T-helper 2 cell (primary cell): ENCODE results near the gene CHN2.
"Not testable (repeated sequence)": the region's sequence is repeated elsewhere in the genome, so short reads cannot be mapped to it uniquely, and the experiment has no call there.

ENCODE experiments used
- DNase-seq, 5 experiments: peaks; one replicate each; pipeline versions ENCODE4 v3.0.0 to v3.0.0-alpha.2; 2012 to 2022

Gene CHN2

DNA sequence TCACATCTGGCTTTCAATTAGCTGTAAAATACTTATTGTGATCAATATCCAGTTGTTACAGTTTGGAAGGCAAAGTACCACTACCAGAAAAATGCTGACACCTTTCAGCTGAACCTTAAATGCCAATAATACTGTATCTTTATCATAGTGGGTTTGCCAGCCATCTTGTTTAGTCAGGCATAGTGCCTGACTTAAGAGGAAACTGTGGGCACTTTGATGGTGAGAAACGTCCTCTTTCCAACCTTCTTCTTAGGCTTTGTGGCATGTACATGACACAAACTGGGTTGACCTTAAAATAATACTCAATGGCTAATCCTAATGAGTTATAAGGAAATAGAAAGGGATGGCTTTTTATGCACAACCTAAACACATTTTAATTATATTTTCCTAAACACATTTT is 316.8 kb downstream of the CHN2 start:
- DNase-seq = no peak

DNA sequence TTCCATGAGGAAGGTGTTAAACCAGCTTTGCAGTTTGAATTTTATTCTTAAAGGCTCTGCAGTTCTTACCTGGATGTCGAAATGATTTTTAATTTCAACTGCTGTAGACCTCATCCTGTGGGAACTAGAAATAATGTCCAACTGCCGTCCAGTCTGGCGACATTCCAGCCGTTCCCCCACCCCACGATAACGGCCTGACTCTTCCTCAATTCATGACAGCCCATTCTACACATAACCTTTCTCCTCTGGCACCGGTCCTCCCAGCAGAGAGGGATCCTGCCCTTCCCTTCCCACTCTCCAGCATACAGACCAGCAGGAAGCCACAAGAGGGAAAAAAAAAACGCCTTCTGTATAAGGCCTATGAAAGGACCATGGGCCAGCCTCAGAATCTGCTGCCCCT is 317.3 kb downstream of the CHN2 start:
- DNase-seq = no peak

DNA sequence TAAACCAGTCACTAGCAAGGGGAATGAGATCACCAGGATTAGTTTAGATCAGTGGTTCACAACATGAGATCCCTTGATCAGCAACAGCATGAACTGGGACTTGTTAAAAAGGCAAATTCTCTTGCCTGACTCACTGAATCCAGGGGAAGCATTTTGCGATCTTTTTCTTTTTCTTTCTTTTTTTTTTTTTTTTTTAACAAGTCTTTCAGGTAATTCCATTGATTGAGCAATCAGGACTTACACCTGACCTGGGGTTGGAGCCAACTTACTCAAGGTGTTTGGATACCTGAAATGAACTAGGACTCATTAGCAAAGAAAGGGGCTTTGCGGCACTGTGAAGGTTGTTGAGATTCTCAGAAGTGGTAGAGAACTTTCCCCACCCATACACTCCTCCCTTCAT is 321.9 kb downstream of the CHN2 start:
- no peak for DNase-seq

DNA sequence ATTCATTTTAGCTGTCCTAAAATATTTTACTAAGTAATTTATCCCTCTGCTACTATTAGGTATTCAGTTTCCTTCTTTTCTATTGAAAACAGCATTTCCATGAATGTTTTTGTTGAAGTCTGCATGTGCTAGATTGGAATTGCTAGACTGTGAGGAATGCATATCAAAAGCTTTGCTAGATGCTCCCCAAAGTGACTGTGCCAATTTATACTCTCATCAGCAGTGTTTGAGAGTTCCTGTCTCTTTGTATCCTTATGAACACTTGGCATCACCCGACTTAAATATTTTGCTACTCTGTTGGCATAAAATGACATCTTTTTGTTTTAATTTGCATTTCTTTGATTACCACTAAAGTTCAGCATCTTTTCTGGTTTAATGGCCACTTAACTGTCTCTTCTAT is 324.0 kb downstream of the CHN2 start:
- no peak for DNase-seq

DNA sequence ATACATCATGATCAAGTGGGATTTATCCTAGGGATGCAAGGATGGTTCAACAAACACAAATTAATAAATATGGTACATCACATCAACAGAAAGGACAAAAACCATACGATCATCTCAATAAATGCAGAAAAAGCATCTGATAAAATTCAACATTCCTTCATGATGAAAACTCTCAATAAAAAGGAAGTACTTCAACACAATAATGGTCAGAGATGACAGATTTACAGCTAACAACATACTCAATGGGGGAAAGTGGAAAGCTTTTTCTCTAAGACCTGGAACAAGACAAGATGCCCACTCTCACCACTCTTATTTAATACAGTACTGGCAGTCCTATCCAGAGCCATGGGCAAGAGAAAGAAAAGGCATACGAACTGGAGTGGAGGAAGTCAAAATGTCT is 329.2 kb downstream of the CHN2 start:
- no peak for DNase-seq

DNA sequence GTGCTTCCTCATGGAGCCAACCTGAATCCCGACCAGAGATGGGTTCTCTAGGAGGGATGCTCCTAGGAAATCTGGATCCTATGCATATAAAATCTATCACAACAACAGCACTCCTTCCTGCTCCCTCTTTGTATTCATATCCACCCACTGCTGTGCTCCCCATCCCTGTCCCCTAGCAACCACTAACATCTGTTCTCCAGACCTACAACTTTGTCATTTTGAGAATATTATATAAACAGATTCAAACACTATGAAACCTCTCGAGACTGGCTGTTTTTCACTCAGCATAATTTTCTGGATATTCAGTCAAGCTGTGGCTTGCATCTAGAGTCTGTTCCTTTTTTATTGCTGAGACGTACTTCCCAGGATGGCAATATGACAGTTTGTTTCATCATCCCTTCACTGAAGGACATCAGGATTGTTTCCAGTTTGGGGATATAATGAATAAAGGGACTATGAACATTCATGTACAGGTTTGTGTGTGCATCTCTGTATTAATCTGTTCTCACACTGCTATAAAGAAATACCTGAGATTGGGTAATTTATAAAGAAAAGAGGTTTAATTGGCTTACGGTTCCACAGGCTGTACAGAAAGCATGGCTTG is 333.0 kb downstream of the CHN2 start:
- no peak for DNase-seq

DNA sequence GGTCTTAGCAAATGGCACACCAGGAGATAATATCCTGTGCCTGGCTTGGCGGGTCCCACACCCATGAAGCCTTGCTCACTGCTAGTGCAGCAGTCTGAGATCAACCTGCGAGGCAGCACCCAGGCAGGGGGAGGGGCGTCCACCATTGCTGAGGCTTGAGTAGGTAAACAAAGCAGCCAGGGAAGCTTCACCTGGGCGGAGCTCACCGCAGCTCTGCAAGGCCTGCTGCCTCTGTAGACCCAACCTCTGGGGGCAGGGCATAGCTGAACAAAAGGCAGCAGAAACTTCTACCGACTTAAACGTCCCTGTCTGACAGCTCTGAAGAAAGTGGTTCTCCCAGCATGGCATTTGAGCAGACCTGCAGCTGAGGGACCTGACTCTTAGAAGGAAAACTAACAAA is 334.0 kb downstream of the CHN2 start:
- DNase-seq = not testable (repeated sequence)
